Heart left ventricle (tissue), 16 donors: ENCODE measurements around the gene RGS9. TPM values are rescaled to one million over a fixed set of nuclear protein-coding genes. Genes with fewer than 3 reads are reported as not detected.

Source experiments
- ATAC-seq, 4 donors: fragments of 200-7000 bp; cut with Tn5 transposase; one replicate each; pipeline ENCODE4 v1.9.1; 2020 to 2022; ENCODE audit warnings: moderate library complexity in 4 of 4, mild to moderate bottlenecking in 3 of 4, moderate number of reproducible peaks in 1 of 4
- DNase-seq, 5 donors: peaks; one replicate each; pipeline ENCODE4 v3.0.0-alpha.2; 2020
- H3K27ac ChIP-seq, 12 donors: fragments of 200-600 bp; sonication (generic) in 4 of 12; one replicate each; pipeline versions ENCODE4 v1.5.0 to v1.8.0; 2016 to 2022; ENCODE audit warnings: mild to moderate bottlenecking in 2 of 12
- H3K27me3 ChIP-seq, 9 donors: fragments of 200-600 bp; sonication (generic) in 2 of 9; one replicate each; pipeline versions ENCODE4 v1.5.1 to v1.8.0; 2016 to 2022; ENCODE audit warnings: mild to moderate bottlenecking in 3 of 9
- H3K36me3 ChIP-seq, 9 donors: fragments of 200-600 bp; sonication (generic) in 2 of 9; one replicate each; pipeline versions ENCODE4 v1.5.0 to v1.8.0; 2018 to 2022; ENCODE audit warnings: mild to moderate bottlenecking in 2 of 9
- H3K4me1 ChIP-seq, 12 donors: fragments of 200-600 bp; sonication (generic) in 4 of 12; one replicate each; pipeline versions ENCODE4 v1.5.0 to v1.8.0; 2016 to 2022; ENCODE audit warnings: mild to moderate bottlenecking in 3 of 12
- H3K4me3 ChIP-seq, 12 donors: fragments of 200-600 bp; sonication (generic) in 4 of 12; one replicate each; pipeline versions ENCODE4 v1.5.0 to v1.8.0; 2017 to 2022; ENCODE audit warnings: mild to moderate bottlenecking in 9 of 12, moderate library complexity in 4 of 12
- H3K9me3 ChIP-seq, 12 donors: fragments of 200-600 bp; sonication (generic) in 4 of 12; one replicate each; pipeline versions ENCODE4 v1.5.0 to v1.8.0; 2016 to 2022; ENCODE audit warnings: mild to moderate bottlenecking in 1 of 12
- CTCF ChIP-seq, 12 donors: fragments of 200-600 bp; sonication (generic) in 4 of 12; IDR thresholded peaks; one replicate each; pipeline versions ENCODE4 v1.5.0 to v1.8.0; 2018 to 2022; ENCODE audit warnings: antibody characterized with exemption in 12 of 12, mild to moderate bottlenecking in 5 of 12
- POLR2A ChIP-seq, 2 donors: fragments of 450-650 bp; IDR thresholded peaks; one replicate each; pipeline ENCODE4 v1.6.1; 2017; ENCODE audit warnings: antibody characterized with exemption in 2 of 2, mild to moderate bottlenecking in 2 of 2, moderate library complexity in 2 of 2
- WGBS, 4 donors: extraction: QIAGEN DNeasy Blood & Tissue Kit in 2 of 4; methylation state at CpG; one replicate each; pipeline versions ENCODE4 v1.1.5 to v1.1.7; 2013 to 2018; 5-methylcytosine and 5-hydroxymethylcytosine counted together
- intact Hi-C, 10 donors: fragments of 100-400 bp; cut with DNase I; formaldehyde crosslinking; loops; one replicate each; pipeline versions ENCODE4 v1.11.1 to v1.14.2; 2022
- polyA plus RNA-seq, 2 donors: library from polyadenylated mRNA; stranded (reverse); fragments of 200-250 nt; gene quantifications; one replicate each; pipeline ENCODE4 v1.2.3, GENCODE V29; 2013
- total RNA-seq, 9 donors: library from RNA; depleted of rRNA in 2 of 9; stranded (reverse); fragments of >200 nt in 2 of 9; fragmentation: NEBNext Ultra II Directional in 3 of 9; extraction: Animal tissue kit (Norgen Biotek cat#: 25700) in 3 of 9; gene quantifications; one replicate each; pipeline versions ENCODE4 v1.1.0 to v1.2.4, GENCODE V29; 2016 to 2023
- donor health status: ischemic (EF 13 %, LVEDD 7.1; RV severe dilation, severe dysfunction).
- donor health status: healthy with polysubstance abuse.
- donor health status: DM: no; HTN: yes; CAD: no.
- donor health status: DM: no; HTN: no; CAD: no.
- donor health status: ischemic (EF 25% LVEDD 6.9; RV normal size, moderate dysfunction).
- donor health status: ischemic (EF 25% LVEDD 5.7; RV mildly dilated, moderate dysfunction).
- donor health status: healthy.
- donor health status: DM: yes; HTN: yes; CAD: no.
- donor health status: ischemic (EF 35%, LVEDD 5.7; RV mildly dilated, moderate dysfunction).
- donor health status: nonischemic (EF 11% LVEDD 7.7; RV severe dilation, severe dysfunction).
- donor health status: DM: yes; HTN: yes; CAD: no.
- donor health status: PGD.
- donor health status: ischemic (EF 29% LVEDD 5.4; RV normal size, mild dysfunction).
- donor health status: nonischemic (EF 23%, LVEDD 6.1; RV moderate dilation, normal function).

RGS9 gene
- total and polyA plus RNA-seq, 11 donors = 0.68 to 5.1 (median 1.4) TPM

GRCh38 chr17:65194670-65195334 is 57.6 kb downstream of the RGS9 start:
- intact Hi-C loops = loop anchor here in 3 of 10 donors (5.0 to 10.0 kb wide), 4 partner anchors 220 to 273 kb away; no protein-coding TSS in a partner anchor
- DNase-seq (no peak), ATAC-seq (peak in 1 of 4 donors; percentile 18)
- Histone ChIP-seq H3K4me1 (no peaks in the 10 kb centered on the region), H3K4me3 (no peak overlapping the region), H3K9me3 (no peaks in the 10 kb centered on the region), H3K36me3 (no peaks in the 10 kb centered on the region), H3K27me3 (no peaks in the 10 kb centered on the region), H3K27ac (no peak overlapping the region)
- TF ChIP-seq CTCF (IDR thresholded peaks at IDR 0.05) (no peak), POLR2A (IDR thresholded peaks at IDR 0.05) (no peak)
- 79 to 83% (median 82%) methylated on average over 9 of the region's 9 CpGs for WGBS, 4 donors

DNA sequence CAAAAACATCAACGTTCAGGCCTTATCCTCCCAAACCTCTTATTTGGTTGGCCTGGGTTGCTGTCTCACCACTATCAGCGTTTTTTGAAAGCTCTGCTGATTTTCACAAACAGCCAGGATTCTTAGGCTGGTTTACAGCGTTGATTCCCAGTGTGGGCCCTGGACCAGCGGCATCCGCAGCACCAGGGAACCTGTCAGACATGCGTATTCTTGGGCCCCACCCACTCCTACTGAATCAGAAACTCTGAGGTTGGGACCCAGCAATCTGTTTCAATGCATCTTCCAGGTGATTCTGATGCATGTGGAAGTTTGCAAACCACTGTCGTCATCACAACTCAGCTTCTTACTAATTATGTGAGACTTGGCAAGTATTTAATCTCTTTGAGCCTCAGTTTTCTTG is 58.5 kb downstream of the RGS9 start:
- Histone ChIP-seq H3K4me3 (no peak overlapping the region), H3K4me1 (no peaks in the 10 kb centered on the region), H3K27me3 (no peaks in the 10 kb centered on the region), H3K27ac (no peak overlapping the region), H3K36me3 (no peaks in the 10 kb centered on the region), H3K9me3 (no peaks in the 10 kb centered on the region)
- WGBS, 4 donors = 64 to 71% (median 69%) methylated on average over 7 of the region's 7 CpGs
- no peak for TF ChIP-seq POLR2A (IDR thresholded peaks at IDR 0.05)
- TF ChIP-seq CTCF (IDR thresholded peaks at IDR 0.05) = no peak
- intact Hi-C loops = loop anchor here in 3 of 10 donors (5.0 to 10.0 kb wide), 4 partner anchors 221 to 273 kb away; no protein-coding TSS in a partner anchor
- ATAC-seq = no peak
- DNase-seq = no peak

DNA sequence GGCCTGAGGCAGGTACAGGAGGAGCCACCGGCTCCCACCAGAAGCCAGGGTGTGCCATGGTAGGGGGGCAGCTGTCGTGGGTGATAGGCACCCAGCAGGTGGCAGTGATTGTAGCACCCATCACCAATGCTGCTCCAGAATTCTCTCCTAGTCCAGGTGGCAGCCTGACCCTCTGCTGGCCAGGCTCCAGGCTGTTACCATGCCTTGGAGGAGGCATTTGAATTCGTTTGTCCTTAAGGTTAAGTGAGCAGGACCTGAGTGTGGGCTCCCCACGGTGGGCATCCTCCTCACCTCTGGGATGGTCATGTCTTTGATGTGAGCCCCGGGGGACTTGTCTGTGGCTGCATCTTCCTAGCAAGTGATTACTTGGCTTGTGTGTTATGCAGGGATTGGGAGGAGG is 59.4 kb downstream of the RGS9 start:
- WGBS, 4 donors = 56 to 71% (median 66%) methylated on average over 5 of the region's 5 CpGs
- ATAC-seq = no peak
- H3K36me3 ChIP-seq = no peaks in the 10 kb centered on the region
- H3K27ac ChIP-seq = no peak overlapping the region
- no peaks in the 10 kb centered on the region for H3K4me1 ChIP-seq
- no peak overlapping the region for H3K4me3 ChIP-seq
- no peak for DNase-seq
- no peak for TF ChIP-seq POLR2A (IDR thresholded peaks at IDR 0.05)
- TF ChIP-seq CTCF (IDR thresholded peaks at IDR 0.05) = no peak
- no peaks in the 10 kb centered on the region for H3K9me3 ChIP-seq
- intact Hi-C loops = loop anchor here in 3 of 10 donors (5.0 to 10.0 kb wide), 4 partner anchors 222 to 274 kb away; no protein-coding TSS in a partner anchor
- no peaks in the 10 kb centered on the region for H3K27me3 ChIP-seq

GRCh38 chr17:65197201-65197600 is 60.0 kb downstream of the RGS9 start:
- ATAC-seq = no peak
- Histone ChIP-seq H3K27me3 (no peaks in the 10 kb centered on the region), H3K4me1 (no peaks in the 10 kb centered on the region), H3K27ac (no peak overlapping the region), H3K36me3 (no peaks in the 10 kb centered on the region), H3K4me3 (no peak overlapping the region), H3K9me3 (no peaks in the 10 kb centered on the region)
- 69 to 79% (median 77%) methylated on average over 5 of the region's 5 CpGs for WGBS, 4 donors
- no peak for DNase-seq
- intact Hi-C loops = loop anchor here in 3 of 10 donors (5.0 to 10.0 kb wide), 4 partner anchors 222 to 275 kb away; no protein-coding TSS in a partner anchor
- TF ChIP-seq POLR2A (IDR thresholded peaks at IDR 0.05) (no peak), CTCF (IDR thresholded peaks at IDR 0.05) (no peak)
